Stimulated activated CD8-positive, alpha-beta memory T cell treated with anti-CD3 and anti-CD28 coated beads, Interleukin-4, amount 100 ng/mL, for 1 hour (primary cell): ENCODE measurements around the gene ALDH1L1.
"Not testable (repeated sequence)": the region's sequence is repeated elsewhere in the genome, so short reads cannot be mapped to it uniquely, and the experiment has no call there.

Source experiments
- DNase-seq, 2 donors: peaks; one replicate each; pipeline ENCODE4 v3.0.0-alpha.2; 2020; ENCODE audit warnings: low read depth in 2 of 2, low spot score in 1 of 2

The ALDH1L1 gene

GRCh38 chr3:126085841-126086240, 94.5 kb downstream of the ALDH1L1 start:
- no peak for DNase-seq

- DNase-seq, result no peak
Measured at GRCh38 chr3:126085276-126085675, 95.1 kb downstream of the ALDH1L1 start.

- no peak for DNase-seq
Measured at GRCh38 chr3:126084768-126085180, 95.6 kb downstream of the ALDH1L1 start.

- peak; percentile 67 to 69 for DNase-seq
Measured at GRCh38 chr3:126083913-126084767, 96.2 kb downstream of the ALDH1L1 start, which contains the start of gene SLC41A3. SLC41A3 (minus strand) TSS chr3:126084124; CDS start chr3:126068219, 15,905 bp downstream.

- DNase-seq, result peak in 1 of 2 donors; percentile 13
Measured at GRCh38 chr3:126083511-126083912, 96.9 kb downstream of the ALDH1L1 start.

- DNase-seq, result no peak
Measured at GRCh38 chr3:126083138-126083445, 97.3 kb downstream of the ALDH1L1 start.

- DNase-seq, result no peak
Measured at GRCh38 chr3:126082362-126083137, 97.8 kb downstream of the ALDH1L1 start.

GRCh38 chr3:126081618-126082361, 98.6 kb downstream of the ALDH1L1 start:
- no peak for DNase-seq

GRCh38 chr3:126080970-126081369, 99.4 kb downstream of the ALDH1L1 start:
- DNase-seq, result no peak

GRCh38 chr3:126078866-126079265, 101.5 kb downstream of the ALDH1L1 start:
- no peak for DNase-seq

GRCh38 chr3:126077754-126078153, 102.6 kb downstream of the ALDH1L1 start:
- DNase-seq, result no peak

- no peak for DNase-seq
Measured at GRCh38 chr3:126076140-126076539, 104.2 kb downstream of the ALDH1L1 start.

GRCh38 chr3:126070146-126070545, 110.2 kb downstream of the ALDH1L1 start:
- DNase-seq, result no peak

GRCh38 chr3:126067959-126068358, 112.4 kb downstream of the ALDH1L1 start:
- no peak for DNase-seq

- DNase-seq, result not testable (repeated sequence)
Measured at GRCh38 chr3:126066676-126067075, 113.7 kb downstream of the ALDH1L1 start.

GRCh38 chr3:126065876-126066275, 114.5 kb downstream of the ALDH1L1 start:
- no peak for DNase-seq

- DNase-seq, result no peak
Measured at GRCh38 chr3:126064627-126065258, 115.6 kb downstream of the ALDH1L1 start.

GRCh38 chr3:126063358-126063965, 116.9 kb downstream of the ALDH1L1 start:
- DNase-seq, result no peak

- DNase-seq, result no peak
Measured at GRCh38 chr3:126061301-126062032, 118.9 kb downstream of the ALDH1L1 start.

- no peak for DNase-seq
Measured at GRCh38 chr3:126060613-126061145, 119.7 kb downstream of the ALDH1L1 start.
